HG03159 (cell line): ENCODE results near the gene TLX2.

Experiments
- ATAC-seq: cut with Tn5 transposase; IDR thresholded peaks from one replicate; pipeline ENCODE4 v1.9.1; 2021; ENCODE audit warnings: mild to moderate bottlenecking, moderate library complexity; ENCODE audit not compliant: unreplicated experiment

TLX2 gene

DNA sequence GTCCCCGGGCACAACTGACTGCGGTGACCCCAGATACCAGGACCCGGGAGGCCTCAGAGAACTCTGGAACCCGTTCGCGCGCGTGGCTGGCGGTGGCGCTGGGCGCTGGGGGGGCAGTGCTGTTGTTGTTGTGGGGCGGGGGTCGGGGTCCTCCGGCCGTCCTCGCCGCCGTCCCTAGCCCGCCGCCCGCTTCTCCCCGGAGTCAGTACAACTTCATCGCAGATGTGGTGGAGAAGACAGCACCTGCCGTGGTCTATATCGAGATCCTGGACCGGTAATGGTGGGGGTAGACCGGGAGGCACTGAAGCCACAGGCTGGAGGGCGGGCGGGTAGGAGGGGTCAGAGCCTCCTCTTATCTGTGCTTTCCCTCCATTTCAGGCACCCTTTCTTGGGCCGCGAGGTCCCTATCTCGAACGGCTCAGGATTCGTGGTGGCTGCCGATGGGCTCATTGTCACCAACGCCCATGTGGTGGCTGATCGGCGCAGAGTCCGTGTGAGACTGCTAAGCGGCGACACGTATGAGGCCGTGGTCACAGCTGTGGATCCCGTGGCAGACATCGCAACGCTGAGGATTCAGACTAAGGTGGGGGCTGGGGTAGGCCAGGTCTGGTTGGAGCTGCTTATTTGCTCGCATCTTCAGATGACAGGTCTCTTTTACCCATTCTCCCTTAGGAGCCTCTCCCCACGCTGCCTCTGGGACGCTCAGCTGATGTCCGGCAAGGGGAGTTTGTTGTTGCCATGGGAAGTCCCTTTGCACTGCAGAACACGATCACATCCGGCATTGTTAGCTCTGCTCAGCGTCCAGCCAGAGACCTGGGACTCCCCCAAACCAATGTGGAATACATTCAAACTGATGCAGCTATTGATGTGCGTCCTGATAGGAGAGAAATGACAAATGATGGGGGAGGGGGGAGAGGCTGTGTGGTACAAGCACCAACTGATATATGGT, 16.3 kb downstream of the TLX2 start:
- peak; percentile 21 for ATAC-seq

- no peak for ATAC-seq
Measured at GRCh38 chr2:74531666-74532065, 17.4 kb downstream of the TLX2 start.

- no peak for ATAC-seq
Measured at GRCh38 chr2:74532222-74532621, 18.0 kb downstream of the TLX2 start.

GRCh38 chr2:74533464-74533863, 19.2 kb downstream of the TLX2 start:
- no peak for ATAC-seq

DNA sequence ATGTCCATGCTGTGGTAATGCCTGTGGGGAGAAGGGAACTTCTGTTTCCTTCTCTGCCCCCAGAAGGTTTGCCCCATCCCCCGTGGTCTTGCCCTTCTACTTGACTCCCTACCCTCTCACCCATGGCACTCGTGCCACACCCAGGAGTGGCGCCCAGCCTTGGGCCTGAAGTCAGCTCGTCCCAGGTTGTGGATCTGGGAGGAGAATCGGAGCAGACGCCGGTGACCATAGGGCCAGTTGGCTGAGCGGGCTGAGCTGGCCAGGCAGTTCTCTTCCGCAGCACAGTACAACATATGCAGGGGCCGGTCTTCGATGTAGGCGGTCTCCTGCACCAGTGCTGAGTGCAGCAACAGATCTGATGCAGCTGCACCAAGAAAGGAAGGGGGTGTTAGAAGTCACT, 20.2 kb downstream of the TLX2 start:
- no peak for ATAC-seq

DNA sequence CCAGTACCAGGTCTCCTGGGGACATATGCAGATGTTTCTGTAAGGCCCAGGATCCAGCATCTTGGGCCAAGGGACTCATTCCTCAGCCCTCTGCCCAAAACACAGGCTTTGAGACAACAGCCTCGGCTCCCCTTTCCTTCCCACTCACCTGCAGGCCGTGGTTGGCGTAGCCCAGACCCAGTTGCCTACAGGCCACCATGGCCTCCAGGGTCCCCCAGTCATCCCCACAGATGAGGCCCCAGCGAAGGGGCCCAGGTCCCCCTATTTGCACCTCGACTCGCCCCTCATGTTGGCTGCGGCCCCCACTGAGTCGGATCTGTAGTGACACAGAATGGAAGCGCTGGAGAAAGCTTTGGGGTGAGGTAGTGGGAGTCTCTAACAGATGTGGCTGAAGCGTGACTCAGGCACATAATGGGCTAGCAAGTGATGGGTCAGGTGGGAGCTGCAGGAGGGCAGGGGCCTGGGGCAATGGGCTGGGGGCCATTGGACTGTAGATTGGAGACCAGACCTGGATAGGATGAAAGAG, 21.3 kb downstream of the TLX2 start:
- ATAC-seq, result no peak

- no peak for ATAC-seq
Measured at GRCh38 chr2:74536166-74536950, 22.1 kb downstream of the TLX2 start.

DNA sequence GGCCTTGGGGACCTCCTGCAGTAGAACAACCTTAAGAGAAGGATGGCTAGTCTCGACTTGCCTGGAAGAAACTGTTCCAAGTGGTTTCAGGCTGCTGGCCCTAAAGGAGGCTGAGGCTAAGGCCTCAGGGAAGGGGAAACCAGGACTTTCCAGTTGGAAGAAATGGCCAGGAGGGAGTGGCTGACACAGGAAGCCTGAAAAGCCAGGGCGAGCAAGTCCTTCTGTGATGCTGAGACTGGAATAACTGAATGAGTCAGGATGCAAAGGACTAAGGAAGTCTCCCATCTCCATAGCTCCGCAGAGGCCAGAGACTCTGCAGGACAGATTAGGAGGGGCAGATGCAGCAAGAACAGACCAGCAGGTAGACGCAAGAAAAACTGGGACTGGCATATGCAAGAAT, 22.9 kb downstream of the TLX2 start:
- ATAC-seq, result no peak

GRCh38 chr2:74538881-74539339, 24.7 kb downstream of the TLX2 start:
- no peak for ATAC-seq

DNA sequence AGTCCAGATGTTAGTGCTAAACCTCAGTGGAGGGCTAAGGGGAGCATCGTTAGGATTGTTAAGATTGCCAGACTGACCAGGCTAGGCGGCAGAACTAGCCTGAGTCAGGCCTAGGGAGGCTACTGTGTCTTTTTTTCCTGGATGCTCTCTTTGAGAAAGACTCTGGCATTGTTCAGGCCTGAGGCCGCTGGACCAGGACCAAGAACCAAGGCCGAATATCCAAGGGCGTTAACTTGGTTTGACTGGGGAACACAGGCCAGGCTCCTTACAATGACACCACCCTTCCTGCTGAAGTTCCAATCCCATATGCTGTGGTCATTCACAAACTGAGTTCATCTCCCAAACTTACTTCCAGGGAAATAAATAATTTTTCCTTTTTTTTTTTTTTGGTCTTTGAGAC, 26.0 kb downstream of the TLX2 start:
- ATAC-seq, result no peak

GRCh38 chr2:74542978-74543377, 28.7 kb downstream of the TLX2 start:
- ATAC-seq, result no peak

GRCh38 chr2:74544634-74545033, 30.4 kb downstream of the TLX2 start:
- no peak for ATAC-seq

DNA sequence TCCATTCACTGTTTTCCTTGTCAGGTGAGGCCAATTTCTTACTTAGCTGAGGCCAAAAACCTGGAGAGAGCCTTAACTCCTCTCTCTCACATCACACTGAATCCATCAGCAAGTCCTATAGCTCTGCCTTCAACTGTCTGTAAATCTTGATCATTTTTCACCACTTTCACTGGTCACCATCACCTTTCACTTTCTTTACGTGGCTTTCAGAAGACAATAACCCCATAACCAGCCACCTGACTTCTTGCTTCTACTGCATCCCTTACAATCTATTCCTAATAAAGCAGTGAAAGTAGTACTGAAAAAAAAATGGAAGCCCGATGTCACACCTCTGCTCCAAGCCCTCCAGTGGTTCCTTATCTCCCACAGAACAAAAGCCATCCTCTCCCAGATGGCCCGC, 31.8 kb downstream of the TLX2 start:
- ATAC-seq, result no peak

DNA sequence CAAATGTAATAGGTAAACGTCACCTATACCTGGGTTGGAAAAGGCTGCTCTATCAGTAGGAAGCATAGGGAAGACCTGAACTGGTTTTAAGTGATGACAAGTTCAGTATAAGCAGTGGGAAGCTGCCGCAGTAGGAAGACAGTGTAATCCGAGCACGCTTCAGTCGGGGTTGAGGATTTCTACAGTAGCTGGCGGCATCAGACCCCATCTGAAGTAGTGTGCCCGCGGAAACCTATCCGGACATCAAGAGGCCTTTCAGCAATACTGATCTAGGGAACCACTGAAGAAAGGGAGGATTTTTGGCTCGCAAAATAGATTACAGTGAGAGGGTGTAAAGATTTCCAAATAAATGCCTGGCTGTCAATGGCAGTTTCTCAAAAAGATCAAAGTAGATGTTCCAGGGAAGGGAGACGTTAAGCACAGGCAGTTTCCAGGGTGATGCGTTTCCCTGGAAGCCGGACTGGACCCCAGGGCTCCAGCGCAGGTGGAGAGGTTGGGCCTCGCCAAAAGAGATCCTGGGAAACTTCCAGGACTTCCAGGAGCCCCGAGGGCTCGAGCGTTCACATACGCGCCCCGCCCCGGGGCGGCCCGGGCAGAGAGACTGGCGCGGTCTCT, 34.1 kb downstream of the TLX2 start:
- ATAC-seq, result no peak

GRCh38 chr2:74548900-74549826, 34.9 kb downstream of the TLX2 start:
- no peak for ATAC-seq

DNA sequence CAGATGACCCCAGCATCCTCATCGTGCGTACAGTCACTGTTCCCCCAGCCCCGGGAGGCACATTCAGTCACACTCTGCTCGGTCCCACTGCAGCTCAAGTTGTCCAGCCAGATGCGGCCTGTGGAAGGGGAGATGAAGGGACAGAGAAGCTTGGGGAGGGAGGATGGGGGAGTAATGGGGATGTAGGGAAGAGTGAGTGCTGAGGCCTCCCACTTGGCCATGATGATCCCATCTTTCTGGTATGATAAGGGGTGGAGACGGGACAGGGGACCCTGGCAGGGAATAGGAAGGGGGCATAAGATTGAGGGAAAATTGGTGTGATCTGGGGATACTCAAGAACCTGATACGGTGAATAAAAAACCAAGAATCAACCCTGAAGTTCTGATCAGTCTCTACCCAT, 36.0 kb downstream of the TLX2 start:
- ATAC-seq, result no peak

GRCh38 chr2:74551530-74551929, 37.3 kb downstream of the TLX2 start:
- no peak for ATAC-seq

- ATAC-seq, result no peak
Measured at GRCh38 chr2:74551942-74552913, 38.0 kb downstream of the TLX2 start.
